G401 (cell line): ENCODE measurements around the gene RNF26. TPM values are rescaled to one million over a fixed set of nuclear protein-coding genes. Genes with fewer than 3 reads are reported as not detected.
A peak's percentile ranks its signal among the peaks of the same experiment; 100 is the strongest.

Experiments
- DNase-seq: peaks from one replicate; pipeline ENCODE4 v3.0.0-alpha.2; 2015; ENCODE audit warnings: low spot score
- in situ Hi-C: cut with HindIII; loops from 2 replicates; pipeline ENCODE4 v1.10.0; 2016; ENCODE audit warnings: low sequenced_read_pairs, mixed read lengths
- total RNA-seq: library from RNA; depleted of rRNA; stranded (reverse); fragments of >200 nt; shearing (Covaris generic); gene quantifications from 2 replicates; pipeline ENCODE4 v1.2.3, GENCODE V29; 2014

RNF26 gene
- total RNA-seq, 1 experiment from 2014 or later = 19.9 TPM

- in situ Hi-C loops = no loop called here
- DNase-seq = no peak
Observed at GRCh38 chr11:119363081-119363850, 28.9 kb downstream of the RNF26 start.

DNA sequence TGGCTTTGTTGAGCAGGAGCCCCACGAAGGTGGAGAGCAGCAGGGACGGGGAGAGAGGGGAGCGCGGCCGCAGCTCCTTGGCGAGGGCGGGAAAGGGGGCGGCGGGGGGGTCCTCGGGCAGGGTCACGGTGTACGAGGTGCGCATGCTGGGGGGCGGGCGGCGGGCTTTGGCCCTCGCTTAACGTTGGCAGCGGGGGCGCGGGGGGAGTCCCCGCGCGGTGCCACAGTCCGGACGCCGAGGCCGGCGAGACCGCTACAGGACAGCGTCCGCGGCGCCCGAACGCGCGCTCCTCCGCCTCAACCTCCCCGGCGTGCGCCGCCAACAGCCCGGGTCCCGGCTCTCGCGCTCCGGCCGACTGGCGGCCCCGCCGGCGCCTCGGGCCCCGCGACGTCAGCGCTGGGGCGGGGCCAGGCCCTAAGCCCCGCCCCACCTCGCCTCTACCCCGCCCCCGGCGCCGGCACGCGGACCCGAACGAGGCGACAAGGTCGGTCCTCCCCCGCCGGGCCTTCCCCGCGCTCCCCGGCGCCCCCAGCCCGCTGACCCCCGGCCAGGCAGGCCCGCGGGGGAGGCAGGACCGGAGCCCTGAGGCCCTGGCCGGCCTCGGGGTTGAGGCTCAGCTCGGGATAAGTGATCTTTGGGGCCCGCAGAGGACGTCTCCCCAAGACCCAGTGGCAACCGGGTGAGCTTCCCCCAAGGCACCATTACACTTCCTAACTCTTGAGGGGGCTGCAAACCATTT is 29.7 kb downstream of the RNF26 start:
- DNase-seq = peak; percentile 81
- in situ Hi-C loops = no loop called here

GRCh38 chr11:119365071-119365591 is 30.8 kb downstream of the RNF26 start:
- in situ Hi-C loops = no loop called here
- no peak for DNase-seq

GRCh38 chr11:119366690-119367620 is 32.6 kb downstream of the RNF26 start:
- in situ Hi-C loops = no loop called here

DNA sequence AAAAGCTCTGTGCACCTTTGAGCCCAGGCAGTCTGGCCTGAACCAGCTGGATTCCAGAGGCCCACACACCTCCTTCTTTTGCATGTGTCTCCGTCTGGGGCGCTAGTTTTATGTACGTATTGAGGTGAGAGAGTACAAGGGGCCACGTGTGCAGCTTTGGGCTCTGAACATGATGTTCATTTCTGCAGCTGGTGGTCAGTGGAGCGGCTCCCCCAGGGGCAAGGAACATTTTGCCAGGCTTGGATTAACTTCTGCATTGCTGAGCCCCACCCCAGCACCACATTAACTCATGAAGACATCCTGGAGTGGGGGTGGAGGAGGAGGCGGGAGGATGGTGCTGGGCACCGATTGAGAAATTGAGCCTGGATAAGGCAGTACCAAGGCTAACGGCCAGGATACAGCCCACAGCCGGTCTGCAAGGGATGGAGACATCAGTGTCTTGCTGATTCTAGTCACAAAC is 33.4 kb downstream of the RNF26 start:
- in situ Hi-C loops = no loop called here

More at GRCh38 chr11:119366690-119367620, 32.6 kb downstream of the RNF26 start:
- DNase-seq = no peak

DNA sequence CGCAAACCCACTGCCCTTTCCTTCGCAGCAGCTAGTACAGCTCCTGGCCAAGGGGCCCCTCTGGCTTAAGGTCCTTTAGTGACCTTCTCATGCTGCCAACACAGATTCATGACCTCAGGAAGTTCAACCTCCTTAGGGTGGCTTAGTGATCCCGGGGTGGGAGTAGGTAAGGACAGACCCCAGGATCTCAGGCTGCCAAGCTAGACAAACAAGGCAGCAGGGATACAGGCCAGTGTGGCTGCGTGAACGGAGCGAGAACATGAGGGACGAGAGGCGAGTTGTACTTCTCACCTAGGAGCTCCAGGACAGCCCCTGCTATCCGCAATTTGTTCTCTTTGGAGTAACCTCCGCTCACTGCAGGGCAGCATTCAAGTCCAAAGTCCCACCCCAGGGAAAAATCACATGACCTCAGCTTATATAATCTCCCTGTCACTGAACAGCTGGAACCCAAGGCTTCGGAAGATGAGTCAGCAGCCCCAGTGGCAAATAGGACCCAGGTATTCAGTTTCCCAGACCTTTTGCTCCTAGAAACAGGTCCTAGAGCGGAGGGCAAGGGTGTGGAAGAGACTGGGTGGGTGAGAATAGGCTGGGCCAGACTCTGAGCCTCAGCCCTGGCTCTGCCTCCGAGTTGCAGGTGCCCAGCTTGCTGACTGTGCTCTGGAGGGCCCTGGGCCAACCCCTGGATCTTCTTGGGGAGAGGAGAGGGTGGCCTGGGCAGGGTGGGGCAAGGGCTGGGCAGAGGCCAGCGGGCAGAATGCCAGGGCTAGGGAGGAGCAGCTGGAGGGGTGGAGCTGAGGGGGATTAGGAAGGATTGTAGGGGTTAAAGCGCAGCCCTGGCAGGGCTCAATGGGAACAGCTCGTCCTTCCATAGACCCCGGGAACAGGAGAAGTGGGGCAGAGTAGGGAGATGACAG is 34.1 kb downstream of the RNF26 start:
- no peak for DNase-seq
- in situ Hi-C loops = no loop called here

More for the DNA sequence above, 33.4 kb downstream of the RNF26 start:
- no peak for DNase-seq

- in situ Hi-C loops = no loop called here
- no peak for DNase-seq
Observed at GRCh38 chr11:119369132-119369925, 35.0 kb downstream of the RNF26 start.

DNA sequence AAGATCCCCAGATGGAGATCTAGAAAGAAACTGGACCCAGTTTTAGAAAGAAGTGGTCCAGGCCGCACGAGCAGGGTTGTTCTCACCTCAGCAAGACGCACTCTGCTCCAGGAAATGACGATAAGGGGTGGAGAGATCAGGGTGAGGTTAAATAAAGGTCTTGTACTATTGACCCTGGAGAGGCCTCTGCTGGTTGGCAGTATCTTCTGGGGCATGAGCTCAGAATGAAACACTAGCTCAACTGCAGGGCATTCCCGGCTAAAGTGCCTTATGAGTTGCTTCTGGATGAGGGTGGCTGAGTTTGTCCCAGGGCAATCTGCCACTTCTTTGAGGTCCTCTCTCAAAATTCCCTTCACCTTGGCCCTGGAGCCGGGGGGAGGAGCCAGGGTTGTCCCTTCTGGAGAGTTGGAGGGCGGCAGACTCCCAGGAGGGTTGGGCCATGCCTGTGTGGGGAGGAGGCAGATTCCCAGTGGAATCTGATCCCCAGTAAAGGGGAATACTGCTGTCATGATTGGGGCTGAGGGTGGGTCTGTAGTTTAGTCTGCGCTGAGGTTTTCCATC is 36.2 kb downstream of the RNF26 start:
- in situ Hi-C loops = loop anchor here (10.0 kb wide), 1 partner anchor 104 kb away; no protein-coding TSS in a partner anchor
- no peak for DNase-seq

DNA sequence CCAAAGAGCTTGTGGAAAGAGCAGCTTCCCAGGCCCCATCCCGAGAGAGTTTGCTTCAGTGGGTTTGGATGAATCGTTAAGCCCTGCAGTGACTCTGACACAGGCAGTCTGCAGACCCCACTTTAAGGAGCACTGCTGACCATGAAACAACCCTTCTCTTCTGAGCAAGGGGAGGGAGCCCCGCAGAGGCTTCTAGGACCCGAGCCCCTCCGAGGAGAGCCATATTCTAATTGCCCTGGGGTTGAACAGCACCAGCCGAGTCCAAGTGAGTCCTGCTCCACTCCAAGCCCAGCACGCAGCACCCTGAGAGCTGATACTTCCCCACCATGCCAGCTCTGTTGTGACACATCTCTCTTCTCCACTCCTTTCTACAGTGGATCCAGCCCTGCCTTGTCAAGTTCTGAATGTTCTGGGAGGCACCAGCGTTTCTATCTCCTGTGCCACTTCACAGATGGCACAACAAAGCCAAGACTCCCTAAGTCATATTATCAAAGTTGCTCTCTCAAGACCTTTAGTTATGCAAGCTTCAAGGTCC is 36.8 kb downstream of the RNF26 start:
- in situ Hi-C loops = loop anchor here (10.0 kb wide), 1 partner anchor 104 kb away; no protein-coding TSS in a partner anchor
- DNase-seq = no peak

DNA sequence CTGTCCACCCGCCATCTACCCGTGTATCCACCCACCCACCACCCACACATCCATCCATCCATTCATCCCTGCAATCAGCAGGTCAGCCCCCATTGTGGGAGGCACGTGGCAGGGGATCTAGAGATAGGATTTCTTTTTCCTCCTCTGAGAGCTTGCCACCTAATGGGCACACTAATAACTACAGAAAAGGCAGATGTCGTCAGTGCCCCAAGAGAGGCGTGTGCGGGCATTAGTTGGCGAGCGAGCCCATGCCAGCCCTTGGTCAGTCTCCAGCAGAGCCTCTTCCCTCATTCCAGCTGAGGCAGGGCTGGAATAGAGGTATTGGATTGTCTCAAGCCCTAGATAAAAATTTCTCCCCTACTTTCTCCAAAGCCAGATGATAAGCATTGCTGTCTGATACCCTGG is 37.5 kb downstream of the RNF26 start:
- in situ Hi-C loops = loop anchor here (10.0 kb wide), 1 partner anchor 103 kb away; no protein-coding TSS in a partner anchor
- DNase-seq = peak; percentile 74

DNA sequence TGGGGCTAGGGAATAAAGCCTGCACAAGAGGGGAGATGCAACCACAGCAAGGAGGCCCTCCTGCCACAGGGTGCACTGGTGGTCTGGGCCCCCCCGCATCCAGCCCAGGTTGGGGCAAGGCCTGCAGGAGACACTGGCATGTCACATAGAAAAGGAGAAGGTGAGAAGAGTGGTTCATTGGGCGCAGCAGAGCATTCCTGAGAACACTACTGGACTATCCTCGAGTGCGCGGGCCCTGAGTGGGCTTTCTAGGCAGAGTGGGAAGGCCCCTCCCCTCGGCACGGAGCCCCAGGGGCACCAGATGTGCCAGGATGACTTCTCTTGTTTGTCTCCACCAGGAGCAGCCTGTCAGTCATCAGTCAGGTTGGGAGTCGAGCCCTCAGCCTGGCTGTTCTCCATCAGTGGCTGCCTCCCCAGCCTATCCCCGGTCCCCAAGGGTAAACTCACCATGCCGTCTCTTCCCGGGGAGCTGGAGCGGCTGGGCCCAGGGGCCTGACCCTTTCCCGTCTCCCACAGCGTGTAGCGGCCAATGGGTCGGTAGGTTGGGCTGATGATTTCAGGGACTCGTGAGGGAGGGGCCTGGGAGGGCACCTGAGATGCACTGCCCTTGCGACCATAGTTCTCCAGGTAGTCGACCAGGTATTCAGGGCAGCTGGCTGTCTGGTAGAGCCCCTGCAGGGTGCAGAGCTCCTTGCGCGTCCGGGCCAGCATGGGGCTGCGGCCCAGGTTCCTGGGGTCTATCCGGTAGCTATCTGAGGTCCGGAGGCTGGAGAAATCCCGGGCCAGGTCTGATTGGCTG is 38.1 kb downstream of the RNF26 start:
- no peak for DNase-seq
- in situ Hi-C loops = loop anchor here (10.0 kb wide), 1 partner anchor 102 kb away; no protein-coding TSS in a partner anchor

GRCh38 chr11:119373059-119373920 is 39.0 kb downstream of the RNF26 start:
- in situ Hi-C loops = loop anchor here (10.0 kb wide), 1 partner anchor 102 kb away; no protein-coding TSS in a partner anchor
- no peak for DNase-seq

DNA sequence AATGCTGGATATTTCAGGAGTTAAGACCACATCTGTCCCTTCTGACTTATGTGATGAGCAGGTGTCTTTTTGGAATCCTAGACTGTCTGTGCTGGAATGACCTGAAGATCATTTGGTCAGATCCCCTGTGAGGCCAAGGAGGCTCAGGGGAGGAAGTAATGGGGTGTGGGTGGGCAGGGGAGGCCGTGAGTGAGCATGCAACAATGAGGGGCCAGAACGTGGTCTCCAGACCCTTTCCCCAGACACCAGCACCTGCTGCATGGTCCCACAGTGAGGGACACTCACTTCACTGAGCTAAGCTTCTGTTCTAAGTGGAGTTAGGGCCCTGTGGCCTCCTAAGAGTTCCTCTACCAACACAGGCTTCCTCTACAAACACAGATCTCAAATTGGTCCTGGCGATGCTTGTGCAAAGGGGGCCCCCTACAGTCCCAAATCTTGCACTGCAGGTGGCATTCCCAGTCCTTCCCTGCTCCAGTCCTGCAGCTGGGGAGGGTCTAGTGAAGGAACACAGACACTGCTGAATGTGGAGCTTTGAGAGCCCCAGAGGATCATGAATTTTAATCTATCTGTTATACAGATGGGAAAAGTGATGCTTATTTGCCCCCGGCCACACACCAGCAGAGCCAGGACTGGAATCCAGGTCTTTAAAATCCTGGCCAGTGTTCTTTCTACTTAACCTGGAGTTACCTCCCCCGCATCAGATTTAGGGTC is 39.7 kb downstream of the RNF26 start:
- DNase-seq = peak; percentile 87
- in situ Hi-C loops = loop anchor here (10.0 kb wide), 1 partner anchor 101 kb away; no protein-coding TSS in a partner anchor
